Neutrophil (primary cell): ENCODE data around the gene LYPD6B.

ENCODE experiments used
- H3K27ac ChIP-seq: fragments of 200-600 bp; sonication (generic); 2 replicates; pipeline ENCODE4 v1.5.1; 2016; ENCODE audit warnings: mild to moderate bottlenecking, moderate library complexity
- H3K27me3 ChIP-seq: fragments of 200-600 bp; sonication (generic); 2 replicates; pipeline ENCODE4 v1.6.0; 2016; ENCODE audit warnings: mild to moderate bottlenecking
- H3K36me3 ChIP-seq: fragments of 200-600 bp; sonication (generic); 2 replicates; pipeline ENCODE4 v1.5.1; 2017
- H3K4me1 ChIP-seq, 2 experiments: fragments of 200-600 bp in 1 of 2; sonication (generic) in 1 of 2; 1 replicate in 1 of 2; 2 replicates in 1 of 2; pipeline versions ENCODE4 v1.5.1 to v1.6.1; 2013 to 2016; ENCODE audit warnings: low read depth in 1 of 2, low read length in 1 of 2, mild to moderate bottlenecking in 1 of 2, moderate library complexity in 1 of 2; ENCODE audit not compliant: control insufficient read depth in 1 of 2, insufficient read depth in 1 of 2
- H3K4me3 ChIP-seq, 2 experiments: fragments of 200-600 bp in 1 of 2; sonication (generic) in 1 of 2; 1 replicate in 1 of 2; 2 replicates in 1 of 2; pipeline ENCODE4 v1.5.1; 2013 to 2016; ENCODE audit warnings: low read depth in 1 of 2, low read length in 1 of 2, mild to moderate bottlenecking in 1 of 2, moderate library complexity in 1 of 2
- H3K9me3 ChIP-seq: fragments of 200-600 bp; sonication (generic); 2 replicates; pipeline ENCODE4 v1.5.1; 2016
- TF ChIP-seq, protein P1 (sequence below): fragments of 200-600 bp; sonication (generic); IDR thresholded peaks from 2 replicates; pipeline ENCODE4 v1.5.1; 2016; ENCODE audit warnings: antibody characterized with exemption

LYPD6B gene

GRCh38 chr2:149134335-149134923 lies 95.9 kb downstream of the LYPD6B start:
- Histone ChIP-seq H3K4me3 (no peak overlapping the region), H3K27me3 (peaks cover 7% of the 10 kb centered on the region), H3K9me3 (no peaks in the 10 kb centered on the region), H3K27ac (no peak overlapping the region), H3K36me3 (no peaks in the 10 kb centered on the region), H3K4me1 (no peaks in the 10 kb centered on the region)
- TF ChIP-seq, protein P1, sequence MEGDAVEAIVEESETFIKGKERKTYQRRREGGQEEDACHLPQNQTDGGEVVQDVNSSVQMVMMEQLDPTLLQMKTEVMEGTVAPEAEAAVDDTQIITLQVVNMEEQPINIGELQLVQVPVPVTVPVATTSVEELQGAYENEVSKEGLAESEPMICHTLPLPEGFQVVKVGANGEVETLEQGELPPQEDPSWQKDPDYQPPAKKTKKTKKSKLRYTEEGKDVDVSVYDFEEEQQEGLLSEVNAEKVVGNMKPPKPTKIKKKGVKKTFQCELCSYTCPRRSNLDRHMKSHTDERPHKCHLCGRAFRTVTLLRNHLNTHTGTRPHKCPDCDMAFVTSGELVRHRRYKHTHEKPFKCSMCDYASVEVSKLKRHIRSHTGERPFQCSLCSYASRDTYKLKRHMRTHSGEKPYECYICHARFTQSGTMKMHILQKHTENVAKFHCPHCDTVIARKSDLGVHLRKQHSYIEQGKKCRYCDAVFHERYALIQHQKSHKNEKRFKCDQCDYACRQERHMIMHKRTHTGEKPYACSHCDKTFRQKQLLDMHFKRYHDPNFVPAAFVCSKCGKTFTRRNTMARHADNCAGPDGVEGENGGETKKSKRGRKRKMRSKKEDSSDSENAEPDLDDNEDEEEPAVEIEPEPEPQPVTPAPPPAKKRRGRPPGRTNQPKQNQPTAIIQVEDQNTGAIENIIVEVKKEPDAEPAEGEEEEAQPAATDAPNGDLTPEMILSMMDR, result no peak

DNA sequence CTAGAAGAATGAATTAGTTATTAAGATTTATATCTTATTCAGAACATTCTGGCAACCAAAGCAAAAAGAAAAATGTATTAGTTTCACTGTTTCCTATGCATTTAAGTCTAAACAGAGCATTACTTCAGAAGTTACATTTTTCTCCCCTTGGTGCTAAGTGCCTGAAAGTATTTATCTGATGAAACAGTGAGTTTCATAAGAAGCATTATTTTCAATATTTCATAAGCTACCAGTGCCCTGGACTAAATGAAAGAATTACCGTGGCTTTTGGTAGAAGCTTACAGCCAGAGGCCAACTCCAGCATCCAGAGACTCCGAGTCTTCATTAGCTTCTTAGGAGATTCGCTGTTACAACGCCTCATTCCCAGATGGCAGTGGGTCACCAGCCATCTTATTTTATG lies 97.6 kb downstream of the LYPD6B start:
- Histone ChIP-seq H3K27me3 (peaks cover 7% of the 10 kb centered on the region), H3K4me1 (peaks cover 0 to 3% of the 10 kb centered on the region in 2 experiments), H3K9me3 (no peaks in the 10 kb centered on the region), H3K27ac (no peak overlapping the region), H3K4me3 (no peak overlapping the region), H3K36me3 (no peaks in the 10 kb centered on the region)
- TF ChIP-seq, protein P1, result no peak

DNA sequence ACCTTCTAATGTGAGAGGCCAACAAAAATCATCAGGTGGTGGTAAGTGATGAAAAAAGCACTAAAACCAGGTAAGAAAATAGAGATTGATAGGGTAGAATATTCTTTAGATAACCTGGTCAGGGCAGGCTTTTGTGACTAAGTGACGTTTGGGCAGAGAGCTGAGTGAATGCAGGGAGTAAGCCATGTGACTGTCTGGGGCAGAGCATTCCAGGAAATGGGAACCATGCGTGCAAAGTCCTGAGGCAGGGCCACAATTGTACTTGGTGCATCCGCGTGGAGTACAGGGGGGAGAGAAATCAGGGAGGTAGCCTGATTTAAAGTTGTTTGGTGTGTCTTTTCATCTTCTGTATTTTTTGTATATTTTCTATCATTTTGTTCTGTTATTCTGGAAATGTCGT lies 102.5 kb downstream of the LYPD6B start:
- H3K4me3 ChIP-seq, result no peak overlapping the region
- H3K9me3 ChIP-seq, result no peaks in the 10 kb centered on the region
- TF ChIP-seq, protein P1, result no peak
- peaks cover 9 to 10% of the 10 kb centered on the region in 2 experiments for H3K4me1 ChIP-seq
- peaks cover 4% of the 10 kb centered on the region for H3K27me3 ChIP-seq
- no peaks in the 10 kb centered on the region for H3K36me3 ChIP-seq
- H3K27ac ChIP-seq, result no peak overlapping the region

DNA sequence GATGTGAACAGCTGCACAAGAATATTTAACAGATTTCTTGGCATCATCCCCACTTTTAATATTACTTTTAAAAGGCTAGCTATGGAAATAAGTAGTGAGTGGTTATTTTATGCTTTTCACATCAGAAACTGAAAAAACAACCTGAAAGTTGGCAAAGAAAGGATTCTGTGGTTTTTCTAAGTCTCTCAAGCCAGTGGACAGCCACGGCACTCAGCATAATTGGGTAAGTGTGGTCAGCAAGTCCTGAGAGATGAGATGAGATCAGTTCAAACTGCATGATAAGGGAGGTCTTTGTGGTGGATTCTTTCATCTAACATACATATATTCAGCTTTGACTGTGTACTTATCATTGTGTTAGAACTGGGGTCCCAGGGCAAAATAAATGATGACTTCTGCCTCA lies 105.2 kb downstream of the LYPD6B start:
- Histone ChIP-seq H3K27ac (no peak overlapping the region), H3K9me3 (no peaks in the 10 kb centered on the region), H3K27me3 (no peaks in the 10 kb centered on the region), H3K4me1 (peaks cover 12 to 16% of the 10 kb centered on the region in 2 experiments), H3K4me3 (no peak overlapping the region), H3K36me3 (no peaks in the 10 kb centered on the region)
- TF ChIP-seq, protein P1, result no peak

DNA sequence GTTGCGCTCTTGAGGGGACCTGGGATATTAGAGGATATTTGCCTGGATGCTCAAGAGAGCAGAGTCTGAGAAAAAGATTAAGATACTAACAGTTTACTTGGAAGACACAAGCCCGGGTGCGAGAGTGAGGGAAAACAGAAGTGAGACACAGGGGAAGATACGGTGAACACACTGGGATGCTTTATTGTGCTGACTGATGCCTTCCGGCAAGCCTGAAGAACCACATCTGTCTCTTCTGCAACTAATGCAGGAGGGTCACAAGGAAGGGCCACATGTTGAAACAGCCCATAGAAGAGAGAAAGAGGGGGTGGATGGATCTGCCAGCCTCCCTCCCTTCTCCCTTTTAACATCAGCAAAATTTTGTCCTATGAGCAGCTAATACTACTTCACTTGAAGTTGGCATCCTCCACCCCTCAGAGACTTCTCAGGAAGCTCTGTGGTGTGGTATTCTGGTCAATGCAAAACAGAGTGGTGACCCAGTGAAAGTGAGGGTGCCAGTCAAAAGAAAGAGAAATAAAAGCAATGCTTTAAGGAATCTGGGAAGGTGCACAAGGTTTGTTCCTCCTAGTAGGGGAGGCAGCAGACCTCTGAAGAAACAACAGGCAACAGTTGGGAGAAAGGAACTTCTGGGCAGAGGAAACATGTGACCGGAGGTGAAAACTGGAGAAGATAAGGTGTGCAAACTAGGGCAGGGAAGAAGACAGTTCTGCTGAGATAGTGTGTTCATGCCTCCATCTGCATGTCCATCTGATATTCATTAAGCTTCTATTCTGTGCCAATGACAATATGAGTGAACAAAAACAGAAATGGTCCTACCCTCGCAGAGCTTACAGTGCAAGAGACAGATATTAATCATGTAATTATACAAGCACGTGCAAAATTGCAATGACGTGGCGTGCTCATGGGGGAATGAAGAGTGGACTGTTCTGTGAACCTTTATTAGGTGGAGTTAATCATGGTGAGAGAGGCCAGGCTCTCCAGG lies 107.1 kb downstream of the LYPD6B start:
- Histone ChIP-seq H3K4me1 (peaks cover 12 to 13% of the 10 kb centered on the region in 2 experiments), H3K27me3 (no peaks in the 10 kb centered on the region), H3K9me3 (no peaks in the 10 kb centered on the region), H3K36me3 (no peaks in the 10 kb centered on the region), H3K27ac (no peak overlapping the region), H3K4me3 (no peak overlapping the region)
- TF ChIP-seq, protein P1, result no peak
